HepG2 (cell line): ENCODE results near the gene HCRT. TPM values are rescaled to one million over a fixed set of nuclear protein-coding genes. Genes with fewer than 3 reads are reported as not detected.

Experiments
- ARID3A ChIP-seq: IDR thresholded peaks from 2 replicates; pipeline ENCODE4 v1.6.1; 2012; ENCODE audit warnings: low read depth, low read length, improper control_type of control experiment
- BCL6 ChIP-seq: IDR thresholded peaks from 2 replicates; pipeline ENCODE4 v1.6.1; 2016; ENCODE audit warnings: missing genetic modification reagents, missing compliant biosample characterization
- CBX1 ChIP-seq: IDR thresholded peaks from one replicate; pipeline ENCODE4 v1.6.1; 2016; ENCODE audit warnings: antibody characterized with exemption, low read depth
- CTCF ChIP-seq: sonication (generic); formaldehyde crosslinking; IDR thresholded peaks from 2 replicates; pipeline ENCODE4 v1.5.0; 2020; ENCODE audit warnings: mild to moderate bottlenecking, missing genetic modification reagents, moderate library complexity
- FOXK1 ChIP-seq: sonication (generic); formaldehyde crosslinking; IDR thresholded peaks from 2 replicates; pipeline ENCODE4 v1.4.0; 2020; ENCODE audit warnings: low read depth, missing genetic modification reagents, borderline replicate concordance
- HDAC1 ChIP-seq: sonication (generic); formaldehyde crosslinking; IDR thresholded peaks from 2 replicates; pipeline ENCODE4 v1.5.1; 2020; ENCODE audit warnings: mild to moderate bottlenecking, missing genetic modification reagents
- HDAC6 ChIP-seq: fragments of 200-600 bp; sonication (generic); IDR thresholded peaks from 2 replicates; pipeline ENCODE4 v1.7.0; 2017; ENCODE audit warnings: mild to moderate bottlenecking, antibody characterized with exemption, low read length, low read depth
- IRF2 ChIP-seq: IDR thresholded peaks from 2 replicates; pipeline ENCODE4 v1.6.1; 2018; ENCODE audit warnings: missing genetic modification reagents, missing compliant biosample characterization
- JDP2 ChIP-seq: sonication (generic); formaldehyde crosslinking; IDR thresholded peaks from 2 replicates; pipeline ENCODE4 v1.8.1; 2022; ENCODE audit warnings: missing genetic modification reagents, borderline replicate concordance
- MZF1 ChIP-seq: sonication (generic); formaldehyde crosslinking; IDR thresholded peaks from 2 replicates; pipeline ENCODE4 v1.8.1; 2023; ENCODE audit warnings: mild to moderate bottlenecking, missing genetic modification reagents, borderline replicate concordance
- NAIF1 ChIP-seq: sonication (generic); formaldehyde crosslinking; IDR thresholded peaks from 2 replicates; pipeline ENCODE4 v1.5.0; 2020; ENCODE audit warnings: mild to moderate bottlenecking, missing genetic modification reagents, borderline replicate concordance
- POGK ChIP-seq: sonication (generic); formaldehyde crosslinking; conservative IDR thresholded peaks from 2 replicates; pipeline ENCODE4 v1.8.0; 2022; ENCODE audit warnings: mild to moderate bottlenecking, moderate library complexity, missing genetic modification reagents
- REST ChIP-seq, 2 experiments: IDR thresholded peaks; 2 replicates each; pipeline ENCODE4 v1.6.1; 2011 to 2012; ENCODE audit warnings: low read length in 2 of 2, borderline replicate concordance in 1 of 2, low read depth in 1 of 2, mild to moderate bottlenecking in 1 of 2, moderate library complexity in 1 of 2
- SMARCC2 ChIP-seq: fragments of 450-650 bp; IDR thresholded peaks from 2 replicates; pipeline ENCODE4 v1.6.1; 2017; ENCODE audit warnings: antibody characterized with exemption, mild to moderate bottlenecking
- ZBTB21 ChIP-seq: sonication (generic); formaldehyde crosslinking; IDR thresholded peaks from 2 replicates; pipeline ENCODE4 v1.4.0; 2020; ENCODE audit warnings: missing genetic modification reagents
- ZNF333 ChIP-seq: sonication (generic); formaldehyde crosslinking; IDR thresholded peaks from 2 replicates; pipeline ENCODE4 v1.4.0; 2020; ENCODE audit warnings: mild to moderate bottlenecking, missing genetic modification reagents, borderline replicate concordance
- ZNF605 ChIP-seq: sonication (generic); formaldehyde crosslinking; IDR thresholded peaks from 2 replicates; pipeline ENCODE4 v1.8.0; 2022; ENCODE audit warnings: mild to moderate bottlenecking, missing genetic modification reagents
- ZNF703 ChIP-seq: sonication (generic); formaldehyde crosslinking; IDR thresholded peaks from 2 replicates; pipeline ENCODE4 v1.5.1; 2020; ENCODE audit warnings: missing genetic modification reagents, mild to moderate bottlenecking, moderate library complexity, borderline replicate concordance
- polyA plus RNA-seq, 8 experiments: library from polyadenylated mRNA; depleted of rRNA in 3 of 8; stranded (reverse) in 7 of 8; unstranded in 1 of 8; fragments of >200 nt; fragmentation: Illumina TruSeq in 4 of 8; extraction: Trizol in 4 of 8; gene quantifications; 2 replicates each; pipeline versions ENCODE4 v1.2.1 to v1.2.3, GENCODE V29; 2011 to 2016; ENCODE audit warnings: low read depth in 4 of 8, missing spikeins in 1 of 8, mixed read lengths in 1 of 8; ENCODE audit not compliant: insufficient read depth in 1 of 8
- total RNA-seq, 5 experiments: library from RNA; depleted of rRNA; stranded (reverse); fragments of >200 nt; fragmentation: Illumina TruSeq; extraction: Trizol; gene quantifications; 2 replicates each; pipeline ENCODE4 v1.2.3, GENCODE V29; 2016; ENCODE audit warnings: low read depth in 1 of 5

Gene HCRT
- total and polyA plus RNA-seq, 2 of the 13 experiments (the other 11 are each of a cell fraction or from before 2014, with no cell fraction given), result not detected

GRCh38 chr17:42193969-42194899, 9.0 kb upstream of the HCRT start, which contains the start of gene GHDC (continued):
- peak; percentile 69 for TF ChIP-seq POGK (CRISPR knock-in tag)
- peak; percentile 11 for TF ChIP-seq CBX1
- TF ChIP-seq FOXK1 (CRISPR knock-in tag), result no peak; the same call in 1 of the 2 replicates
- TF ChIP-seq HDAC1 (CRISPR knock-in tag), result peak; percentile 81
- TF ChIP-seq ZBTB21 (CRISPR knock-in tag), result 0 out of 2 replicates have a peak, but pooled peaks have one; percentile 15
- TF ChIP-seq IRF2 (CRISPR knock-in tag), result 0 out of 2 replicates have a peak, but pooled peaks have one; percentile 60
- TF ChIP-seq REST (IDR thresholded peaks at IDR 0.05; ENCODE audit: borderline replicate concordance in 1 of 2, low read depth in 1 of 2, low read length in 2 of 2), result peak in 1 of 2 experiments; percentile 32; a peak in 1 of 4 replicates
- TF ChIP-seq CTCF (CRISPR knock-in tag), result peak; percentile 39; the same call in 1 of the 2 replicates
- no peak for TF ChIP-seq SMARCC2
- TF ChIP-seq ZNF333 (CRISPR knock-in tag), result peak; percentile 89
- TF ChIP-seq JDP2 (CRISPR knock-in tag), result no peak
- no peak for TF ChIP-seq ARID3A
- peak; percentile 76; the same call in 1 of the 2 replicates for TF ChIP-seq NAIF1
- no peak for TF ChIP-seq MZF1
- no peak for TF ChIP-seq ZNF703 (CRISPR knock-in tag)
- no peak for TF ChIP-seq HDAC6
- TF ChIP-seq BCL6 (CRISPR knock-in tag), result no peak
- peak; percentile 74 for TF ChIP-seq ZNF605 (CRISPR knock-in tag)
